Measurements from ENCODE around the gene PHIP. TPM values are rescaled to one million over a fixed set of nuclear protein-coding genes. Genes with fewer than 3 reads are reported as not detected.

PHIP gene
- total and polyA plus RNA-seq, 2 of the 8 experiments (the other 6 are each of a cell fraction or from before 2014, with no cell fraction given): 7.3 to 56.2 TPM

- Histone ChIP-seq H3K9ac (replicated peaks in 1 of 4; ENCODE audit: extremely low read depth in 1 of 4, low read depth in 3 of 4, low read length in 3 of 4) (no peak overlapping the region), H3K4me3 (ENCODE audit: extremely low read depth in 1 of 4, insufficient read depth in 2 of 4, low read depth in 3 of 4, low read length in 4 of 4) (no peak overlapping the region), H3K14ac (ENCODE audit: insufficient read length) (no peak overlapping the region), H3K18ac (ENCODE audit: extremely low read depth, low read length) (no peak overlapping the region), H3K9me3 (ENCODE audit: insufficient read depth in 2 of 2, low read depth in 1 of 2, low read length in 1 of 2) (no peaks in the 10 kb centered on the region), H3K4me1 (replicated peaks in 1 of 4; ENCODE audit: control insufficient read depth in 3 of 4, insufficient read depth in 4 of 4, low read length in 3 of 4) (no peaks in the 10 kb centered on the region), H2AK5ac (ENCODE audit: low read depth, low read length) (no peak overlapping the region), H3K79me2 (ENCODE audit: control insufficient read depth in 1 of 2, insufficient read depth in 2 of 2, low read length in 2 of 2) (no peaks in the 10 kb centered on the region), H4K5ac (ENCODE audit: insufficient read length, low read depth, low read length) (no peak overlapping the region), H2BK12ac (ENCODE audit: low read depth, low read length) (no peak overlapping the region), H2BK15ac (ENCODE audit: low read length) (no peak overlapping the region), H4K20me1 (replicated peaks in 1 of 2; ENCODE audit: control insufficient read depth in 1 of 2, insufficient read depth in 2 of 2, low read length in 2 of 2) (no peaks in the 10 kb centered on the region), H3K79me1 (ENCODE audit: low read depth, low read length) (no peaks in the 10 kb centered on the region), H3K4ac (replicated peaks; ENCODE audit: insufficient read length, low read depth, low read length) (no peak overlapping the region), H2BK120ac (replicated peaks; ENCODE audit: low read depth, low read length) (no peak overlapping the region), H4K91ac (replicated peaks; ENCODE audit: insufficient read length, low read length) (no peak overlapping the region), H3K23ac (ENCODE audit: insufficient read length) (no peak overlapping the region), H2BK5ac (ENCODE audit: low read depth, low read length) (no peak overlapping the region), H2BK20ac (ENCODE audit: low read length) (no peak overlapping the region), H3K23me2 (ENCODE audit: low read depth, low read length) (no peaks in the 10 kb centered on the region), H2AFZ (ENCODE audit: low read length) (no peak overlapping the region), H3K56ac (replicated peaks; ENCODE audit: insufficient read length, low read depth, low read length) (no peak overlapping the region), H3K27me3 (replicated peaks in 1 of 4; ENCODE audit: control insufficient read depth in 3 of 4, extremely low read depth in 1 of 4, insufficient read depth in 3 of 4, low read length in 3 of 4) (no peaks in the 10 kb centered on the region), H4K8ac (ENCODE audit: extremely low read depth, insufficient read depth, low read length) (no peak overlapping the region), H3K36me3 (ENCODE audit: control insufficient read depth in 2 of 4, insufficient read depth in 4 of 4, low read length in 3 of 4) (peaks cover 4 to 84% (median 43%) of the 10 kb centered on the region in 4 experiments), H3K4me2 (ENCODE audit: insufficient read depth in 1 of 2, low read depth in 2 of 2, low read length in 2 of 2) (no peak overlapping the region), H3K27ac (ENCODE audit: low read depth, low read length) (no peak overlapping the region)
- POLR2A ChIA-PET (ENCODE audit: partially characterized antibody): no interaction called here
- no peak for DNase-seq (ENCODE audit: low read depth in 1 of 2, low spot score in 2 of 2)
- CTCF ChIA-PET (ENCODE audit: partially characterized antibody): interaction anchor here (1.1 kb wide), 1 partner anchor 9 kb away, joined by 4 read pairs; no protein-coding TSS in a partner anchor
- TF ChIP-seq JUN (IDR thresholded peaks at IDR 0.05; ENCODE audit: low read depth, low read length): no peak
- TF ChIP-seq HDAC2 (IDR thresholded peaks at IDR 0.05; ENCODE audit: borderline replicate concordance in 1 of 2, low read depth in 2 of 2, low read length in 2 of 2): no peak
- TF ChIP-seq CREB1 (IDR thresholded peaks at IDR 0.05): no peak
- no peak for TF ChIP-seq KDM4A (IDR thresholded peaks at IDR 0.05; ENCODE audit: low read depth, low read length, severe bottlenecking)
- no peak for TF ChIP-seq SIRT6 (IDR thresholded peaks at IDR 0.05; ENCODE audit: low read length)
- TF ChIP-seq RFX5 (IDR thresholded peaks at IDR 0.05; ENCODE audit: borderline replicate concordance, low read depth, low read length): no peak
- TF ChIP-seq CBX5 (IDR thresholded peaks at IDR 0.05; ENCODE audit: low read depth, low read length): no peak
- TF ChIP-seq ATF3 (IDR thresholded peaks at IDR 0.05; ENCODE audit: insufficient read depth, low read depth, low read length): no peak
- no peak for TF ChIP-seq NANOG (IDR thresholded peaks at IDR 0.05; ENCODE audit: insufficient read depth, low read depth, low read length, poor library complexity, severe bottlenecking)
- TF ChIP-seq PHF8 (conservative IDR thresholded peaks at IDR 0.05; ENCODE audit: low read depth, low read length): no peak
- no peak for TF ChIP-seq MAFK (IDR thresholded peaks at IDR 0.05; ENCODE audit: low read depth, low read length)
- 90% methylated on average over 1 of the region's 1 CpG; no CpG with 5 or more reads in 1 of the 2 experiments for WGBS, 2 experiments (ENCODE audit: extremely low coverage in 1 of 2, insufficient coverage in 1 of 2, insufficient read length in 1 of 2, insufficient replicate concordance in 2 of 2, low coverage in 1 of 2, low lambda C conversion rate in 2 of 2, missing lambda C conversion rate in 1 of 2)
- FAIRE-seq: no peak
Measured at GRCh38 chr6:78942446-78942845, 135.6 kb downstream of the PHIP start.

Data from H1 (cell line).